GM20000 (cell line): ENCODE results near the gene DENND1A.

Experiments used
- DNase-seq: peaks from one replicate; pipeline ENCODE4 v3.0.0; 2012; ENCODE audit warnings: low spot score
- TF ChIP-seq, protein P1 (sequence below): IDR thresholded peaks from 2 replicates; pipeline ENCODE4 v1.5.1; 2012; ENCODE audit warnings: mild to moderate bottlenecking, control low read depth; ENCODE audit errors: extremely low read depth, missing control alignments

Gene DENND1A

DNA sequence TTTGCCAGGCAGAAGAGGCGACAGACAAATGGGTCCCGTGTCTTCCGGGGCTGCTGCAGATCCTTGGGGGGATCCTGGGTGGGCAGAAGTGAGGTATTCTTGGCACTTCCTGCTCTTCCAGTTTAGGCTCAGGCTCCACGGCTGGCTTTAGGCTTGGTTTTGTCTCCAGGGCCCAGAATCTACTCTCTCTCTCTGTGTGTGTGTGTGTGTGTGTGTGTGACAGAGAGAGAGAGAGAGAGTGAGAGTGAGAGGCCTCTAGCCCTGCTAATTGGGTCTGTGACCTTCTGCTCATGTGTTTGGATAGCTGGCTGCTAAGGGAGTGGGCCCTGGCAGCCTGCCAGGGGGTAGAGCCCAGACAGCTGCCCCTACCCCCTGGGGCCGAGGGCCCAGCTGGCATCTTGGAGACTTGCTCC, 534.6 kb downstream of the DENND1A start:
- TF ChIP-seq, protein P1, sequence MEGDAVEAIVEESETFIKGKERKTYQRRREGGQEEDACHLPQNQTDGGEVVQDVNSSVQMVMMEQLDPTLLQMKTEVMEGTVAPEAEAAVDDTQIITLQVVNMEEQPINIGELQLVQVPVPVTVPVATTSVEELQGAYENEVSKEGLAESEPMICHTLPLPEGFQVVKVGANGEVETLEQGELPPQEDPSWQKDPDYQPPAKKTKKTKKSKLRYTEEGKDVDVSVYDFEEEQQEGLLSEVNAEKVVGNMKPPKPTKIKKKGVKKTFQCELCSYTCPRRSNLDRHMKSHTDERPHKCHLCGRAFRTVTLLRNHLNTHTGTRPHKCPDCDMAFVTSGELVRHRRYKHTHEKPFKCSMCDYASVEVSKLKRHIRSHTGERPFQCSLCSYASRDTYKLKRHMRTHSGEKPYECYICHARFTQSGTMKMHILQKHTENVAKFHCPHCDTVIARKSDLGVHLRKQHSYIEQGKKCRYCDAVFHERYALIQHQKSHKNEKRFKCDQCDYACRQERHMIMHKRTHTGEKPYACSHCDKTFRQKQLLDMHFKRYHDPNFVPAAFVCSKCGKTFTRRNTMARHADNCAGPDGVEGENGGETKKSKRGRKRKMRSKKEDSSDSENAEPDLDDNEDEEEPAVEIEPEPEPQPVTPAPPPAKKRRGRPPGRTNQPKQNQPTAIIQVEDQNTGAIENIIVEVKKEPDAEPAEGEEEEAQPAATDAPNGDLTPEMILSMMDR, result no peak
- DNase-seq, result no peak

DNA sequence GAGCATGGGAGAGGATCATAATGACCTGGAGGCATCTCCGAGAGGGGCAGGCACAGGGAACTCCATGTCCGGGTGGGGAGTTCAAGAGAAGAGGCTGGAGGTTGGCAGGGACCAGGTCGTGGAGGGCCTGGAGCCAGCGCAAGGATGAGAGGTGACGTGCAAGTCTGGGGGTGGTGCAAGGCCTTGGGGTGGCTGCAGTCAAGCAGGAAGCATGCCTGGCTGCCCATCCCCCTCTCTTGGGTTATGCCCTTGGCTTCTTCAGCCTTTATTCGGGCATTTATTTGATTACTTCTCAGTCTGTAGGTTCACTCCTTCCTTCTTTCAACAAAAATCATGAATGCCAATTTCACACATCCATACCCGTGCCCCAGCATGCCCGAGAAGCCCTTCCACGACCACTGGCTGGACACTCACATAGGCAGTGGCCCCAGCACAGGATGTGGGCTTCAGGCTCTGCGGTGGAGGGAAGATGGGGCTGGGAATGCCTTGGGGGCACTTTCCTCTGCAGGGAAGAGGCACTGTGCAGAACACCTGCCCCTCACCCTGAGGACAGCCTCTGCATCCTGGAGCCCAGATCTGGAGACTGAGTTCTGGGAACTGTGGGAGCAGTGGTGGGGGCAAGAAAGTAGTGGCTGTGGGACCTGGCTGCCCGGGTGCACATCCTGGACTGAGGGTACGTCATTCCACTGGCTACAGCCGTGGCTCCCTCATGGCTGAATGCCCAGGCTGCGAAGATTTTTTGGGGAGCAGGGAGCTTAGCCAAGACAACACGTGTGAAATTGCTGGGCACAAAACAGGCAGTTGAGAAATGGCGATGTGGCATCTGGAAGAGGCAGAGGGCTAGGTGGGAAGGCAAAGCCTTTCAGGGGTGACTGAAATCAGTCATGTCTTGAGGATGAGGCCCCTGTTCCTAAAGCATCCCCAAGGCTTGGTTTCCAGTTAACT, 535.4 kb downstream of the DENND1A start:
- no peak for DNase-seq
- TF ChIP-seq, protein P1, result no peak

DNA sequence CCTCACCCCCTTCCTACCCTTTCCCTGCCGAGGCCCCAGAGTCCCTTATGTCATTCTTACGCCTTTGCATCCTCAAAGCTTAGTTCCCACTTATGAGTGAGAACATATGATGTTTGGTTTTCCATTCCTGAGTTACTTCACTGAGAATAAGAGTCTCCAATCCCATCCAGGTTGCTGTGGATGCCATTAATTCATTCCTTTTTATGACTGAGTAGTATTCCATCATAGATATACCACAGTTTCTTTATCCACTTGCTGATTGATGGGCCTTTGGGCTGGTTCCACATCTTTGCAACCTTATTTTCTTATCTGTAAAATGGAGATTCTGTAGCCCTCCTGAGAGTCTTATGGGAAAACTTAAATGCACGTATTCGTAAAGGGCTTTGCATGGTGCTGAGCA, 537.1 kb downstream of the DENND1A start:
- TF ChIP-seq, protein P1, result no peak
- DNase-seq, result no peak

DNA sequence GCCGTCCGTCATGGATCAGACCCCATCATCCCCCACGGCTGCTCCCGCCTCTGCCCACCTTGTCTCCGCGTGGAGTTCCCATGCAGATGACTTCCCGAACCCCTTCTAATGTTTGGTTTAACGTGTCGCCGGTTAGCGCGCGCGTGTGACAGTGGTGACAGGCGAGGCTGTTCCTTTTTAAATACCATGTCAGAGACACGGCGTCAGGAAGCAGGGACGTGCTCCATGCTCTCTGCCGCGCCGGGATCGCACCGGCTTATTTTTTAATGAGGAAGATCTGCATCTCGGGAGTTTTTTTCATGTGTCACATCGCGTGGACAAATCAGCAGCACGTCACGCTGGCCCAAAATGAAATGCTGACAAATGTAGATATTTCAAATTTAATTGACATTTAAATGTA, 538.0 kb downstream of the DENND1A start:
- no peak for DNase-seq
- TF ChIP-seq, protein P1, result no peak

DNA sequence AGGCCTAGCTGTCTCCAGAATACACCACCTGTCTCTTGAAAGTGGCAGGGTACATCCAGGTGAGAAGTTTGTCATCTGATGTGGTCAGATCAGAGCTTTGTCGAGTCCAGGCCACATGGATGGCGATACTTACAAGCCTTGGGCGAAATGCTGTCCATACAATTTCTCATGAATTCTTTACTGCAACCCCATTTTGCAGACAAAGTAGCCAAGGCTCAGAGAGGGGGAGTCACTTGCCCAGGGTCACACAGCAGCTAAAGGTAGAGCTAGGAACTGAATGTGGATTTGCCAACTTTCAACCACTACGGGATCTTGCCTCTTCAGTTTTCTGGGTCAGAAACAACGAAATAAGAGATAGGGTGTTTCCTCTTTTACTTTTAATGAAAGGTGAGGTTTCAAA, 538.7 kb downstream of the DENND1A start:
- DNase-seq, result no peak

DNA sequence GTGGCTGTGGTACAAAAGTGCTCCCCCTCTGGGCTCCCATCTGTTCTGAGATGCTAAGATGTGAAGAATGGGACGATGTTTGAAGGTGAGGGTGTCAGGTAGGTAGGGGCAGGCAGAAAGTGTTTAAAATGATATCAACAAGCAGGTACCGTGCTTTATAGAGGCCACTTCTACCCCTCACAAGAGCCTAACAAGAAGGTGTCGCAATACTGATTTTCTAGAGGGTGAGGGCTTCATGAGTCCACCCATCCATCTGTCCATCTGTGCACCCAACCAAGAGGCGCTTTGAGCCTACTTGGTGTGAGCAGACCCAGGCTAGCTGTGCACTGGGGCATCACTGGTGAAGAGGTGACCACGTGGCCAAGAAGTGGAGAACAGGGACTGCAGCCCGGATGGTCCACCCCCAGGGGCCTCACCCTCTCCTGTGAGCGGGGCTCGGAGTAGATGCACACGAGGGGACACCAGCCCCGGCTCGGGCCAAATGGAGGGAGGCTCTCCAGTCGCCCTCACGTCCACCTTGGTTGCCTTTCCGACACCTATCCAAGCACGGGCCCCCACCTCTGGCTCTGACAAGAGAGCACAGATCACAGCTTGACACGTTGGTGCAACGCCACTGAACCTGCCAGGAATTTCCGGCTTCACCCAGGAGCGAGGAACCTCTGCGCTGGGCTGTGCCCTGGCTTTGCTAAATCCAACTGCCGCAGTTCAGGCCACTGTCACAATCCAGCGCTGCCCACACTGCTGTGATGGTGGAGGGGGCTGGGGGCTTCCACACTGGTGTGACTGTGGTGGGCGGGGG, 539.4 kb downstream of the DENND1A start:
- TF ChIP-seq, protein P1, result no peak
- DNase-seq, result no peak

More for the DNA sequence above, 538.7 kb downstream of the DENND1A start:
- TF ChIP-seq, protein P1, result no peak

DNA sequence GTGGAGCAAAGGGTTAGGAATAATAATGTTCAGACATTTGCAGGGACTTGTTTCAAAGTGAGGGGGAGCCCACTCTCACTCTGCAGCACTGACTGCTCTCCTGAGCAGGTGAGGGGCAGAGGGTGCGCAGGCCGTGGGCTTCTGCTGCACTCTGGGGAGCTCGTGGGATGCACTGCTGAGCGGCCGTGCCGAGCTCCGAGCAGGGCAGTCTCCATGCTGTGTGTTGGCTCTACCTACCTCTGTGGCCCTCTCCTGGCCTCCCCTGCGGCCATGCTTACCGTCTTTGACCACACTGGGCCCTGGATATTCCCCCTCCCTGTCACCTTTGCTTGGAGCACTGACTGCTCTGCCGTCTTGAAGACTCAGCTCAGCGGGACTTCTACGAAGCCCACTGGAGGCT, 540.2 kb downstream of the DENND1A start:
- TF ChIP-seq, protein P1, result no peak
- no peak for DNase-seq
